ENCODE results near the gene STPG4. TPM values are rescaled to one million over a fixed set of nuclear protein-coding genes. Genes with fewer than 3 reads are reported as not detected.
A peak's percentile ranks its signal among the peaks of the same experiment; 100 is the strongest.

Gene STPG4
- total RNA-seq, 2 donors from 2014 or later, result 1.4 TPM; not detected in 1

DNA sequence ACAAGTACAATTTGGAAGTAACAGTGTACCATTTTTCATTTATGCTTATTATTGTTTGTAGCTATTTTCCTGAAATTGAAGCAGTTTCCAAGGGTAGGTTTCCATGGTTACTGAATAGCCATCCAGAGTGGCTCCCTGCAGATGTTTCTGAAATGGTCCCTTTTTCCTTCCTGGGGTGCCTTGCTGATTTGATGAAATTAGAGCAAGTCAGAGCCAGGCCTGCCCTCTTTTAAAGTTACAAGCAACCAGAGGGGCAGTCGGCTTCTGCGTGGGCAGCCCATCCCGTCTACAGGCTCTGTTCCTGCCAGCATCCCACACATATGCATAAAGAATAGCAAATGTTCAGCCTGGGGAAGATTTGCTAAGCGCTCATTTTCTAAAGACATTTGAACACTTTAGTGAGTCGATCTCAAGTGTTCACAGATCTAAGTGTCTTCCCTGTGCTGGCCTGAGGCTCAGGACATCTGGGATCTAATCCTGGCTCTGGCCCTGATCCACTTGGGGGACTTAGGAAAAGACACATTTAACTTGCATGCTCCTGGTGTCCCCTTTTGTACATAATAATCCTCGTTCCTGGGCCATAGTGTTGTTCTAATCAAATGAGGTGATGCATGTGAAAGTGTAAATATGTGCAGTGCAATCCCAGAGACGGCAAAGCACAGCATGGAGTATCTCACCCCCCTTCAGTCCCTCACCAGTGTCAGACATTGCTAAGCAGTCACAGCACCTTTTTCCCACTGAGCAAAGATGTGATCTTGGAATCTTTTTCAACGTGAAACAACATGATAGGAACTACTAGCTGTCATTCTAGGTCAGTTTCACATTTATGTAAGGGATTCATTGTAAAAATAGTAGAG, 92.2 kb downstream of the STPG4 start:
- Histone ChIP-seq H3K4me1 (replicated peaks) (no peaks in the 10 kb centered on the region), H3K27ac (no peak overlapping the region), H3K27me3 (replicated peaks; ENCODE audit: insufficient read depth) (no peaks in the 10 kb centered on the region), H3K4me3 (no peak overlapping the region), H3K9me3 (no peaks in the 10 kb centered on the region), H3K36me3 (no peaks in the 10 kb centered on the region)
- TF ChIP-seq POLR2AphosphoS5 (IDR thresholded peaks at IDR 0.05) (no peak), POLR2A (IDR thresholded peaks at IDR 0.05) (no peak)
- TF ChIP-seq, protein P1, sequence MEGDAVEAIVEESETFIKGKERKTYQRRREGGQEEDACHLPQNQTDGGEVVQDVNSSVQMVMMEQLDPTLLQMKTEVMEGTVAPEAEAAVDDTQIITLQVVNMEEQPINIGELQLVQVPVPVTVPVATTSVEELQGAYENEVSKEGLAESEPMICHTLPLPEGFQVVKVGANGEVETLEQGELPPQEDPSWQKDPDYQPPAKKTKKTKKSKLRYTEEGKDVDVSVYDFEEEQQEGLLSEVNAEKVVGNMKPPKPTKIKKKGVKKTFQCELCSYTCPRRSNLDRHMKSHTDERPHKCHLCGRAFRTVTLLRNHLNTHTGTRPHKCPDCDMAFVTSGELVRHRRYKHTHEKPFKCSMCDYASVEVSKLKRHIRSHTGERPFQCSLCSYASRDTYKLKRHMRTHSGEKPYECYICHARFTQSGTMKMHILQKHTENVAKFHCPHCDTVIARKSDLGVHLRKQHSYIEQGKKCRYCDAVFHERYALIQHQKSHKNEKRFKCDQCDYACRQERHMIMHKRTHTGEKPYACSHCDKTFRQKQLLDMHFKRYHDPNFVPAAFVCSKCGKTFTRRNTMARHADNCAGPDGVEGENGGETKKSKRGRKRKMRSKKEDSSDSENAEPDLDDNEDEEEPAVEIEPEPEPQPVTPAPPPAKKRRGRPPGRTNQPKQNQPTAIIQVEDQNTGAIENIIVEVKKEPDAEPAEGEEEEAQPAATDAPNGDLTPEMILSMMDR (IDR thresholded peaks at IDR 0.05), result no peak
- WGBS, result 59% methylated on average over 8 of the region's 8 CpGs
- no peak for DNase-seq (ENCODE audit: low spot score)
- intact Hi-C loops (cut with DNase I), result no loop called here

DNA sequence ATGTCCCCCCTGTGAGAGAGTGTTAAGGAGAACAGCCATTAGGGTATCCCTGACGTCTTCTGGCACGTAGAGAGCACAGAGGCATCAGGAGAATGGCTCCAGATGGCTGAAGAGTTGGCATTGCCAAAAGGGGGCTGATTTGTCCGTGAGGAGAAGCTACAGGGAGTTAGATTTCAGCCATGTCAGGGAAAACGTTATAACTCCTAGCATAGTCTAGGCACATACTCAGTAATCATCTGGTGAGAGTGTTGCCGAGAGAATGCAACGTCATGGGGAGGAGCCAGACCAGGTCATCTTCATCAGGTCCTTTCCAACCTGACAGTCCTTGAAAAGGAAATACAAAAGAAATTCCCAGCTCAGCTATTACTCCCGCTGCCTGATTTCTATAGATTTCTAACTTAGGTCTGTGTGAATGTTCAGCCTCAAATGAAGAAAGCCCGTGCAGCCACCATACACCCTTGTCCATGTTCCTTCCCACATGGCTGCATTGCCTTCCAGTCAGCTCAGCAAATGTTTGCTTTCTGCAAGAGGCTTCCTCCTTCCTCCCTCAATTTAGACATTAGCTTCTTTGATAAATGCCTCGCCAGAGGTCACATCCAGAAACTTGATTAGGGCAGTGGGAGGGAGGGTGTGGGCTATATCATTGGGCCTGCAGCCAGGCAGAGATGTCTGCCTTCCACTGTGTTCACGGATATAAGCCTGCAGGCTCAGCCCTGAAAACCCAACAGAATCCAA, 93.0 kb downstream of the STPG4 start:
- Histone ChIP-seq H3K9me3 (no peaks in the 10 kb centered on the region), H3K4me3 (no peak overlapping the region), H3K27me3 (replicated peaks; ENCODE audit: insufficient read depth) (no peaks in the 10 kb centered on the region), H3K36me3 (no peaks in the 10 kb centered on the region), H3K27ac (no peak overlapping the region), H3K4me1 (replicated peaks) (no peaks in the 10 kb centered on the region)
- WGBS, result 72% methylated on average over 10 of the region's 10 CpGs
- DNase-seq (ENCODE audit: low spot score), result no peak
- intact Hi-C loops (cut with DNase I), result no loop called here
- TF ChIP-seq POLR2AphosphoS5 (IDR thresholded peaks at IDR 0.05), result no peak
- TF ChIP-seq, protein P1 (IDR thresholded peaks at IDR 0.05), result no peak
- TF ChIP-seq POLR2A (IDR thresholded peaks at IDR 0.05), result no peak

DNA sequence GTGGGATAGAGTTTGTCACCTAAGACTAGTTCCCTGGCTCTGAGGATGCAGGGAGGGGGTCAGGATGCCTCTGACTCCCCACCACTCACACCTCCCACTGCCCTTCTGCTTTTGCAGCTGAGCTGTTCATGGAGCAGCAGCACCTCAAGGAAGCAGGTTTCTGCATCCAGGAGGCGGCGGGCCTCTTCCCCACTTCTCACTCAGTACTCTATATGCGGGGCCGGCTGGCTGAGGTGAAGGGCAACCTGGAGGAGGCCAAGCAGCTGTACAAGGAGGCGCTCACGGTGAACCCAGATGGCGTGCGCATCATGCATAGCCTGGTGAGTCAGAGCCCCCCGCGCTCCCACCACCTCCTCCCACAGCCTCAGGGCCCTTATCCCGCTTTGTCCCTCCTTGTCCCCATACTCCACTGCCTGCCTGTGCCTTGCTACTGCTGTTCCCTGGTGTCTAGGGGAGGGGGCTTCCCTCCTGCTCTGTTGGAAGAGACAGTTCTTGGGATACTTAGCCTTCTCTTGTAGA, 94.4 kb downstream of the STPG4 start:
- 98% methylated on average over 11 of the region's 11 CpGs for WGBS
- Histone ChIP-seq H3K4me1 (replicated peaks) (no peaks in the 10 kb centered on the region), H3K27me3 (replicated peaks; ENCODE audit: insufficient read depth) (no peaks in the 10 kb centered on the region), H3K36me3 (no peaks in the 10 kb centered on the region), H3K9me3 (no peaks in the 10 kb centered on the region), H3K4me3 (no peak overlapping the region), H3K27ac (no peak overlapping the region)
- DNase-seq (ENCODE audit: low spot score), result no peak
- intact Hi-C loops (cut with DNase I), result no loop called here
- TF ChIP-seq, protein P1 (IDR thresholded peaks at IDR 0.05), result no peak
- no peak for TF ChIP-seq POLR2A (IDR thresholded peaks at IDR 0.05)
- no peak for TF ChIP-seq POLR2AphosphoS5 (IDR thresholded peaks at IDR 0.05)

DNA sequence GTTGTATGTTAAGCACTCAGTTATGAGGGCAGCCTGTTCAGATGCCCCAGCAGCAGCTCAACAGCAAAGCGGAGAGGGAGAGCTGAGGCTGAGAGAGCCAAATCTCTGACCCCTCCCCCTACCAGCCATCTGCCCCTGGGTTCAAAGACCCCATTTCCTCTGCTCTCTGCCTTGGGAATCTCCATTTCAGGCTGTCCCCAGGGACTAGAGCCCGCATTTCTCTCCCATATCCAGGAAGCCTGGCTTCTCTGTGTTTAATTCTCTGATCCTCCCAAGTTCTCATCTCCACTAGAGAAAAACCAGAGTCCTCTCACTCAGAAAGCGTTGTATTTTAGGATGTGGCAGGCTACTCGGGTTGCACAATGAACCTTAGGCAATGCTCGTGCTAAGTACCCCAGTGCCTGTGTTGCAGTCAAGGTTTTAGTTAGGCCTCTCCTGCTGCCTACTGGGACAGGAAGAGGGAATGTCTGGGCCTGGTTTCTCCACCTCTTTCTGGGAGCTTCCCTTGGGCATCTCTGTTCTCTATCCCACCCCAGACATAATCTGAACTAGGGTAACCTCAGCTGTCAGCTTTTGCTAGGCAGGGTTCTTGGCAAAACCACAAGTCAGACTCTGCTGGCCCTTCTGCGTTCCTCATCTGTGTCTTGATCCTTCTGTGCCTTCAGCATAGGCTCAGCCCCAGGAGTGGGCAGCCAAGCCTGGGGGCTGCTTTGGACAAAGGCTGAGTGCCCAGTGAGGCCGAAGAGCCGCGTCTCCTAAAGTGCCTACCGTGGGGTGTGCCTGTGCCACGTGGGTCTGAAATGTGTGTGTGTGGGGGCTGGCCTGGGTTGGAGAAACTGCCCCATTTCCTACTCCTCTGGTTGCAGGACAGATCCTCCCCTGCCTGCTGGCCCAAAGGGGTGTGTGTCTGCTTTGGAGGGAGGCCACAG, 96.8 kb downstream of the STPG4 start:
- intact Hi-C loops (cut with DNase I), result no loop called here

More for the DNA sequence above, 96.8 kb downstream of the STPG4 start:
- no peaks in the 10 kb centered on the region for H3K27me3 ChIP-seq (replicated peaks; ENCODE audit: insufficient read depth)
- H3K9me3 ChIP-seq, result no peaks in the 10 kb centered on the region
- no peaks in the 10 kb centered on the region for H3K4me1 ChIP-seq (replicated peaks)
- 62% methylated on average over 11 of the region's 11 CpGs for WGBS
- no peak overlapping the region for H3K4me3 ChIP-seq
- DNase-seq (ENCODE audit: low spot score), result no peak
- no peaks in the 10 kb centered on the region for H3K36me3 ChIP-seq
- TF ChIP-seq, protein P1 (IDR thresholded peaks at IDR 0.05), result no peak
- TF ChIP-seq POLR2AphosphoS5 (IDR thresholded peaks at IDR 0.05) (no peak), POLR2A (IDR thresholded peaks at IDR 0.05) (no peak)
- peak overlapping the region; percentile 53 to 60 for H3K27ac ChIP-seq

Data from prostate gland (tissue), 2 donors.